GM21381 (cell line): ENCODE results near the gene ACAT2.
"Not testable (repeated sequence)": the region's sequence is repeated elsewhere in the genome, so short reads cannot be mapped to it uniquely, and the experiment has no call there.

Experiments
- ATAC-seq: cut with Tn5 transposase; IDR thresholded peaks from one replicate; pipeline ENCODE4 v1.9.1; 2021; ENCODE audit warnings: mild to moderate bottlenecking, moderate library complexity; ENCODE audit not compliant: unreplicated experiment

Gene ACAT2

DNA sequence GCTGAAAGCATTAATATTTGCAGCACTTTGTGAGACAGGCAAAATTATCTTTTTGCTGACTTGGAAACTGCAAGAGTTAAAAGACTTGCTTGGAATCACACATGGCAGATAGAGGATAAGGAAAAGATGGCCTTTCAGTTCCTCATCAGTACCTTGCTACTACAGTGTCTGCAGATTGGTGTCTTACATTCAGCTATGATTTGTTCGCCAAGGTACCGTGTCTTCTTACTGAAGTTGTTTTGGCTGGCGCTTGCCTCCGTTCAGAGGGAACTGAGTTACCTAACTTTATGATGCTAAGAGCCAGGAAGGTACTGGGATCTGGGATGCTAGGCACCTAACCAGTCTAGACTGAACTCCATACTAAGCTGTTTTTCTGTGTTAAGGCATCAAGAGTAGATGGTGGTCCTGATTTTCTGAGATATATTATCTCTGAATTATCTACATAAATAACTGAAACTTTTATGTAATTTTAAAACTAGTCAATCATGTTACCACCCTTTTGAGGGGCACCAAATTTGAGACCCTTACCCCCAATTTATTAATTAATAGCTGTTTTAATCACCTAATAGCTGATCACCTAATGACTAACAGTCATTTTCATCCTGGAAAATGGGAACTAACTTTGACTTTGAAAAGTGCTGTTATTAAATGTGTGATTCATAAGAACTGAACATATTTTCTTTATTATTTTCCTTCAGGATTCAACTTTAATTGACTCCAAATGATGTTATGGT, 32.1 kb upstream of the ACAT2 start:
- ATAC-seq, result no peak

DNA sequence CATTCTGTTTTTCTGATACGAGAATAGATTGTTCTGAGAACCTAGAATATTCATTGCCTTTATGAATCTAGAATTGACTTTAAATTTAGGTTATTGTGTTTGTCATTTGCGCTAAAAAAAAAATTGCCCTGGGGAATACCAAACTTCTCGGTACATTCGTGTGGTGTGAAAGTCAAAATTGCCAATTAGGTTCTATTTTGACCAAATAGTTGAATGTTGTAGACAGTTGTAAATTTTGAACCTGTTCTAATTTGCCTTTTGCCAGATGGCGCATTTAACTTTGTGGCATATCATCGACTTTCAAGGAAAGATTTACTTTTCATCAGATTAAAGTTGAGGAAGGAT, 31.5 kb upstream of the ACAT2 start:
- no peak for ATAC-seq

DNA sequence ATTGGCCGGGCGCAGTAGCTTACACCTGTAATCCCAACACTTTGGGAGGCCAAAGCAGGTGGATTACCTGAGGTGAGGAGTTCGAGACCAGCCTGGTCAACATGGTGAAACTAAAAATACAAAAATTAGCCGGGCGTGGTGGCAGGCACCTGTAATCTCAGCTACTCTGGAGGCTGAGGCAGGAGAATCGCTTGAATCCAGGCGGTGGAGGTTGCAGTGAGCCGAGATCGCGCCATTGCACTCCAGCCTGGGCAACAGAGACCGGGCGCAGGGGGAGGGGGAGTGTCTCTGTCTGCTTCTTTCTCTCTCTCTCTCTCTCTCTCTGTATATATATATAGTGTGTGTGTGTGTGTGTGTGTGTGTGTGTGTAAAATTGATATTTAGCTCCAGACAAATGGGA, 29.3 kb upstream of the ACAT2 start:
- not testable (repeated sequence) for ATAC-seq

DNA sequence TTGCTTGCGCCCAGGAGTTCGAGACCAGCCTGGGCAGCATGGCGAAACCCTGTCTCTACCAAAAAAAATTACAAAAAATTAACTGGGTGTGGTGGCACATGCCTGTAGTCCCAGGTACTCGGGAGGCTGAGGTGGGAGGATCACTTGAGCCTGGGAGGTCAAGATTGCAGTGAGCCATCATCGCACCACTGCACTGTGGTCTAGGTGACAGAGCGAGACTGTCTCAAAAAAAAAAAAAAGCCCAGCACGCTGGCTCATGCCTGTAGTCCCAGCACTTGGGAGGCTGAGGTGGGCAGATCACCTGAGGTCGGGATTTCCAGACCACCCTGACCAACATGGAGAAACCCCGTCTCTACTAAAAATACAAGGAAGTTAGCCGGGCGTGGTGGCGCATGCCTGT, 28.4 kb upstream of the ACAT2 start:
- ATAC-seq, result not testable (repeated sequence)

DNA sequence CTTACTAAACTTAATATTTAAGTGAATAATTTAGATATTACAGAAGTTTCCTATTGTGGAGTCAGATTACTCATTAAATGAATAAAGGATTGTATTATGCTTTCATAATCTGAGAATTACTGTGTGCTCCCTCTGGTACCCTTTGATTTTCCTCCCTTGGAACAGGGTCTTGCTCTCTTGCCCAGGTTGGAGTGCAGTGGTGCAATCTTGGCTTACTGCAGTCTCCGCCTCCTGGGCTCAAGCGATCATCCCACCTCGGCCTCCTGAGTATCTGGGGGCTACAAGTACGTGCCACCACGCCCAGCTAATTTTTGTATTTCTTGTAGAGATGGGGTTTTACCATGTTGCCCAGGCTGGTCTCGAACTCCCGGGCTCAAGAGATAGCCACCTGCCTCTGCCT, 24.9 kb upstream of the ACAT2 start:
- ATAC-seq, result no peak

DNA sequence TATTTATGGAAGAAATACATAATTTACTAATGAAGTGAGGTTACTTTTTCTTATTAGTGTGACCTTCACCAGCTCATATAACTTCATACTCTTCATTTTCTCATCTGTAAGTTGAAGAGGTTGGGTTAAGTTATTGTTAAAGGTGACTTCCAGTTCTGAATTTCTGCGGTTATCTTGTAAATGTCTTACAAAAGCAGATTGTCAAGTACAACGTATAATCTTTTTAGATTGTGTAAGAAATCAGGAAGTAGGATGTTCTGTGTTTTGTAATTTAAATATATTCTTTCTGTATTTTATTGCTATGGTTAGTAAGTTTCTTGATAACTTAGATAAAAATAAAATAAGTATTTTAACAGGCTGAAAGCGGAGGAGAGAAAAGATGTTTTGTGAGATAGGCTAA, 22.5 kb upstream of the ACAT2 start:
- no peak for ATAC-seq

DNA sequence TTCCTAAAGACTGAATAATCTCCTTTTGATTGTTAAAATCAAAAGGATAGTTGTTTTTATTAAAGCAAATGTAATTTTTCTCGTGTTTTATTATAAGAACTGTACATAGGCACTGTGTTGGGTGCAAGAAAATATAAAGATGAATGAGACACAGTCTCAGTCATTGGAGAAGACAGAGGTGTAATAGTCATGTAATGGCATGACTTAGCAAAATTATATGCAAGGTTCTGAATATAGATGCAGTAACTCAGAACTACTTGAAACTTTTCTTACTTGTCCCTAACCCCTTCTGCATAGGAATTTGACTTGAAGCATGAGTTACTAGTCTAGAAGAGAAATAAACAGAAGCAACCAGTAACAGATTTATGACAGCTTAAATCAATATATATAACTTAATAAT, 19.7 kb upstream of the ACAT2 start:
- no peak for ATAC-seq

DNA sequence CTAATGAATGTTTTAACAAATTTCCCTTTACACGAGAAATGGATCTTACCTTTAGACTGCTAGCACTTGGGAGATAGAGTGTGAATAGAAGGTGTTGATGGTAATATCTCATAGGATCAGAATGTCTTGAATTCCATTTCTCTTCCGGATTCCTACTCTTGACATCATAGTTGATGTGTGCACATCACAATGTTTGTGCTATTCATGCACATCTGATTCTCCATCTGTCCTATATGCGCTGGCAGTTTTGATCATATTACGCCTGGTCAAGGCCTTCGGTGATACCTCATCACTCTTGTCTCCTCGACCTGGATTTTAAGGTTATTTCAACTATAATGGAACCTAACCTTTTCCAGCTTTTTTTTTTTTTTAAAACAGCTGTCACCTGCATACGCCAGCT, 16.8 kb upstream of the ACAT2 start:
- no peak for ATAC-seq

DNA sequence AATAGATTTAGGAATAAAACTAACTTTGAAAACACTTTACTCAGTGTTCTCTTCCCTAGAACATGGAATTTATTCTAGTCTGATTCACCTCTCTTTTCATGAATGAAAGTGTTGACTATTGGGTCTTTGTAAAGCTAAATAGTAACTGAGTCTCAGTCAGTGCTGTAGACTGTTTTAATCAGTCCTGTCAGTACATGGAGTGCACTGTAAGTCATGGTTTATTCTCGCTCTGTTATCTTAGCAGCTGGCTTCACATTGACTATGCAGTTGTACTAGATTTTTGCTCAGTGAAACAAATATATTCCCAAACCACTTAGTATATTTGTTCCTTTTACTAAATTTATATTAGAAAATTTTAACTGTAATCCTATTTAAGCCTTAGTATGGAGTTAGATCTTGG, 15.1 kb upstream of the ACAT2 start:
- ATAC-seq, result no peak

DNA sequence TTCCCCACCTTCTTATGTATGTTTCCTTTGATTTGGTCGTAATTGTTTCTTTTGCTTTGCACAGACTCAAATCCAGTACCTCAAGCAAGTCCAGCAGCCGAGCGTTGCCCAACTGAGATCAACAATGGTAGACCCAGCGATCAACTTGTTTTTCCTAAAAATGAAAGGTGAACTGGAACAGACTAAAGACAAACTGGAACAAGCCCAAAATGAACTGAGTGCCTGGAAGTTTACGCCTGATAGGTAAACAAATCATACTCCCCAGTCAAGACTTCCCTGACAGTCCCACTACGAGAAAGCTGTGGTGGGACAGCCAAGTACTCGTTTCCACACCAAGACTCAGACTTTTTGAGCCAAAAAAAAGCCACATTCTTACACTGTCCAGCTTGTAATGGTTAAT, 13.7 kb upstream of the ACAT2 start:
- not testable (repeated sequence) for ATAC-seq

DNA sequence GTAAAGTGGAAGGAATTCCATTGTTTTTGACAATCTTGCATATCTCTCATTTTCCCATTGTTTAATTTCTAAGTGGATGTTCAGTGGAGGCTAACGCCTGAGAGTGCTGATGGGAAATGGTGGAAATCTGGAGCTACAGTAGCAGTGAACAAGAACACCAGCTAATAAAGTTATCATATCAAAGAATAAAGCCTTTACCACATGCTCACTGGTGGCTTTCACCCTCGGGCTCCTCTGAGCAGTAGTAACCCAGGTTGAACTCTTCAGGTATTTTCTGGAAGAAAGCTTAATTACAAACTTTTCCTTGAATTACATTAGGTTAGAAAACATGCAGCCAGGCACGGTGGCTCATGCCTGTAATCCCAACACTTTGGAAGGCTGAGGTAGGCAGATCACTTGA, 10.4 kb upstream of the ACAT2 start:
- no peak for ATAC-seq

DNA sequence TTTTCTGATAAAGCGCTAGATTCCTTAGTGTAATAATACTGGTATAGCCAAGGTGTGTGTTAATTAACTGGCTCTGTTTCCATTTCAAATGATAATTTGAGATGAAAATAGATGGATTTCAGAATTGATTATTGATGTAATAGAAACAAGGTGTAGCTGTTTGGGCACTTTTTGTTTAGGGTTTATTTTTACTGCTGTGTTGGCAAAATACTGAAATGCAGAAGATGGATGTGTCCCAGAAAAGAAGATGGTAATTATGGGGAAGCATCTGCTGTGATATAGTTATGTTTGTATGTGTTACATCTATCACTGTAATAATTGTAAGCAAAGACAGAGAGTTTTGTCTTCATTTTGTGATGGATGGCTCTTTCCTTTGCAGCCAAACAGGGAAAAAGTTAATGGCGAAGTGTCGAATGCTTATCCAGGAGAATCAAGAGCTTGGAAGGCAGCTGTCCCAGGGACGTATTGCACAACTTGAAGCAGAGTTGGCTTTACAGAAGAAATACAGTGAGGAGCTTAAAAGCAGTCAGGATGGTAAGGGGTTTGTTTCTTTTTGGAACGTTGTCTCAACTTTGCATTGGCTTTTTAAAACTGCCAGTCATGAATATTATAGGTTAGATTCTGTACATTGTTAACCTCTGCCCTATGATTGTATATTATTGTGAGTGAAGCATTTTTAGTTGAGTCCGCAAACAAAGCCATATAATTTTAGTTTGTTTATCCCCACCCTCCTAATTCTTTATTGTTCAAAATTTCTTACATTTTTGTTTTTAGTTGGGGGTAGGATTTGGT, 8.6 kb upstream of the ACAT2 start:
- ATAC-seq, result no peak

DNA sequence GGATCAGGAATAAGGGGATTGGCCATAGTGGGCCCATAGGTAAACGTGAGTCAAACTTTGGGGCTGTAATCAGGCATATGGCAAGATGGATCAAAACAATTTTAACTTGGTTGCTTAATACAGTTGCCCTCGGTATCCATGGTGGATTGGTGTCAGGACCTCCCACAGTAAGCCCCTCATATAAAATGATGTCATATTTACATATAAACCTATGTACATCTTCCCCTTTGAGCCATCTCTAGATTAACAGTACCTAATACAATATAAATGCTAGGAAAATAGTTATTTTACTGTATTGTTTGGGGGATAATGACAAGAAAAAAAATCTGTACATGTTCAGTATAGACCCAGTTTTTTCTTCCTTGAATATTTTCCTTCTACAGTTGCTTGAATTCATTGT, 7.4 kb upstream of the ACAT2 start:
- no peak for ATAC-seq

DNA sequence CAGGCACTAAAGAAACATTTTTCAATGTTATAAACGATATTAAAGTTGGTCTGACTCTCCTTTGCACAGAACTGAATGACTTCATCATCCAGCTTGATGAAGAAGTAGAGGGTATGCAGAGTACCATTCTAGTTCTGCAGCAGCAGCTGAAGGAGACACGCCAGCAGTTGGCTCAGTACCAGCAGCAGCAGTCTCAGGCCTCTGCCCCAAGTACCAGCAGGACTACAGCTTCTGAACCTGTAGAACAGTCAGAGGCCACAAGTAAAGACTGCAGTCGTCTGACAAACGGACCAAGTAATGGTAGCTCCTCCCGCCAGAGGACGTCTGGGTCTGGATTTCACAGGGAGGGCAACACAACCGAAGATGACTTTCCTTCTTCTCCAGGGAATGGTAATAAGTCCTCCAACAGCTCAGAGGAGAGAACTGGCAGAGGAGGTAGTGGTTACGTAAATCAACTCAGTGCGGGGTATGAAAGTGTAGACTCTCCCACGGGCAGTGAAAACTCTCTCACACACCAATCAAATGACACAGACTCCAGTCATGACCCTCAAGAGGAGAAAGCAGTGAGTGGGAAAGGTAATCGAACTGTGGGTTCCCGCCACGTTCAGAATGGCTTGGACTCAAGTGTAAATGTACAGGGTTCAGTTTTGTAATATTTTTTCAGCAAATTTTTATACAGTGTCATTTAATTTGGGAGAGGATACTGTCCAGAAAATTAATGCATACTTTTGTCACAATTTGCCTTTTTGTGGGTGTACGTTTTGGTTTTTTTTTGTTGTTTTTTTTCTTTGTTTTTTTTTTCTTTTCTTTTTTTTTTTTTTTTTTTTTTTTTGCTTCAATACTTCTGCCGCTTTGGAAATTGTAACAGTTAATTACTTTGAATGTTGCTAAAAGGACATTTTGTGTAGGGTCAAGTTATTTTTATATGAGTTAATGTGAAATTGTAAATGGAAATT, 6.6 kb upstream of the ACAT2 start:
- ATAC-seq, result no peak

DNA sequence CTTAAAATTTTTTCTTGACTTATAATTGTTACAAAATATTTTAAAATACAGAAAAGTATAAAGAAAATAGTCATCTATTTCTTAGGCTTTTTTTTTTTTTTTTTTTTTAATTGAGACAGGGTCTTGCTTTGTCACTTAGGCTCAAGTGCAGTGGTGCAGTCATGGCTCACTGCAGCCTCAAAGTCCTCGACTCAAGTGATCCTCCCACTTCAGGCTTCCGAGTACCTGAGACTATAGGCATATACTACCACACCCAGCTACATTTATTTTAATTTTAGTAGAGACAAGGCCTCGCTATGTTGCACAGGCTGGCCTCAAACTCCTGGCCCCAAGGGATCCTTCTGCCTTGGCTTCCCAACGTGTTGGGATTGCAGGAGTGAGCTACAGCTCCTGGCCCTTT, 5.3 kb upstream of the ACAT2 start:
- no peak for ATAC-seq

DNA sequence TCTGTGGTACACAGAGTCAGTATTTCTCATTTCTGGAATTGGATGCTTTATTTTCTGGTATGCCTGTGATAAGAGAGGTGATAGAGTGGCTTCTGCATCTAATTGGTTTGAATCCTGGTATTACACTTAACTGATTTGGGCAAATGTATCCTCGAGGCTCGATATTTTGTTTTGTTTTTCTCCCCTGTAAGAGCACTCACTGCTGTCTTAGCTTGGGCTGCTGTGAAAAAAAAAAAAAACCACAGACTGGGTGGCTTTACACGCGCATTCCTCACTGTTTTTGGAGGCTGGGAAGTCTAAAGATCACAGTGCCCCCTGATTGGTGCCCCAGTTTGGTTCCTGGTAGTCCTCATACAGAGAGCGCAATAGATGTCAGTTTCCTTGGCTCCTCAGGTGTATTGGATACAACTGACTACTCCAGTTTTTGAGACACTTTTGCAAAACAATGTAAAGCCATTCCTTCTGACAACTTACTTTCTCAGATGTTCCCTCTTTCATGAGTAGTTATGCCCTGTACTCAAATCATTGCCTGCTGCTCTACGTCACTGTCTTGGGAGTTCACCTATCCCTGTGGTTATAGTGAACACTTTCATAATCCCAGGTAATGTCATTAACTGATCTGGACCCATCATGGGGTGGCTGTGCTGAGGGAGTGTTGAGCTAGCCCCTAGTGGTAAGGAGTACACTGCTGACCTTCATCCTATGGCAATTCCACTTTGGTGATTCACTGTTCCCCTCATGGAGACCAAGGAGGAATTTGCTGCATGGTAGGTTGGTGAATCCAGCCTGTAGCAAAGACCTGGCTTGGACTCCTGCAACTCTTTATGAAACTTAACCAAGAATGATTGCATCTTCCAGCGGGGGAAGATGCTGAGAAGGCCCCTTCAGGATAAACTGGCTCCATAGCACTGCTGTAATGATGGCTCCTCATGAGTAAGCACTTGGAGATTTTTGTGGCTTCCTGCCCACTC, 3.5 kb upstream of the ACAT2 start:
- ATAC-seq, result no peak

DNA sequence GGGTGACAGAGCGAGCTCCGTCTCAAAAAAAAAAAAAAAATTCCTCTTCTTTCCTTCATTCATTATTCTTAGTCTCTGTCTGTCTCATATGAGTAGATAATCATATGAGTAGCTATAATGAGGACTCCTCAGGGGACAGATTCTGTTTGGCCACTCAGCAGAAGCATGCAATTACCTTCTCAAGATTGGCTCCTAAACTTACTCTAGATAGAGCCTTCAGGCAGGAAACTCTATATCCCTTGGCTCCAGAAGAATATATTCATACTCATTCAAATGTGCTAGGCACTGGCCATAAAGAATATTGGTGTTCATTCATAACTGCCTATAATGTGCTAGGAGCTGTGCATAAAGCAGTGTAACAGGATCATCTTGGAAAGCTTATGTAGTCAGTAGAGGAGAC, 2.2 kb upstream of the ACAT2 start:
- ATAC-seq, result no peak

DNA sequence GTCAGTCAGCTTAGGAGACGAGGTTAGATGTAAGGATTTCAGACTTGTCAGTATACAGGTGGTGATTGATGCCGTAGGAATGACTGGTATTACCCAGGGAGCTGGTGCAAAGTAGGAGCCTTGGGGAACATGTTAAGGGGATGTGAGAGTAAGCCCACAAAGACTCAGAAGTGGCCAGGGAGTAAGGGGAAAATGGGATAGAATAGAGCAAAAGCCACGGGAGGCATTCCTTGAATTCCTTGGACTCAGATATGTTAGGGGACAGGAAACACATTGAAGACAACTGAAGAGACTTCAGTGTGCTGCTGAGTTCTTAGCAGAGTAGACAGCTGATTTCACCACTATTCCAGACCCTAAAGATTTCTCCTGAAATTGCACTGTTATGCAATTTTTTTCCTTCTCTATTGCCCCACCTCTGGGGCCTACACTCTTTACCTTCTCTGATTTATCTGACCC, 1.2 kb upstream of the ACAT2 start:
- ATAC-seq, result no peak

DNA sequence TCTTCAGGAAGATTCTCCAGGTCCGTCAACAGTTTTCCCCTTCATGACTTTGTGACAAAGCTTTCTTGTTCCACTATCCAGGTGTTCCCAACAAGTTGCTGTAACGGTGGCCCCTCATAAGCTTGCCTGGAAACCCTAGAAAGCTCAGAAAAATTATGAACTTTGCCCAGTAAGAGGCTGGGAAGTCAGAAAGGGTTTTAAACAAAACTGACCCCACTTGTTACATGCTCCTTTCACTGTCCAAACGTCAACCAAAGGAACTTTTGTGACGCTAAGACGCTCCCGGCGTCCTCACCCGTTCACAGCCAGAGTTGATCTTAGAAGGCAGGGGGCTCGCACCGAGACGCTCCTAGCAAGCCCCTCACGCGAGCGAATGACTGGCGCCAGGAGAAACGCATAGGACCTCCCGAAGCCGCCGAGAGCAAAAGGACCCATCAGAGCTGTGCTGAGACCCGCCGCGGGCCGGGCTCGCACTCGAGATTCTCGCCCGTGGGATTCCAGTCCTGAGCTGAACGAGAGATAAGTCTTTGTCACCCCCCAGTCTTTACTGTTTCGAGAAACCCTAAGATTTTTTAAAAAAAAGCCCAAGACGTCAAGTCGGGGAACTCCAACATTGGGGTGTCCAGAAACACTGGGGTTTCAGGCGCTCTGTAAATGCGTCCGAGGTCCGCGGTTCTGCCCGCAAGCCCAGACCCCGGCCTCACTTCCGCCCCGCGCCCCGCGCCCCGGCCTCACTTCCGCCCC, 544 bp upstream of the ACAT2 start:
- ATAC-seq, result no peak
